Measurements from ENCODE around the gene SCAMP1.

GRCh38 chr5:78367318-78367991 is 7.0 kb downstream of the SCAMP1 start:
- TF ChIP-seq POLR2A (IDR thresholded peaks at IDR 0.05): no peak
- TF ChIP-seq CTCF (IDR thresholded peaks at IDR 0.05): no peak

All from lower leg skin (tissue), 3 donors.